Ramos (cell line): ENCODE measurements around the gene IL3RA.
"Not testable (repeated sequence)": the region's sequence is repeated elsewhere in the genome, so short reads cannot be mapped to it uniquely, and the experiment has no call there.

Source experiments
- in situ Hi-C: fragments of 300-500 bp; cut with MboI; formaldehyde crosslinking; loops from one replicate; pipeline ENCODE4 v1.14.3; 2022; ENCODE audit warnings: low sequenced_read_pairs; ENCODE audit not compliant: unreplicated experiment

The IL3RA gene

DNA sequence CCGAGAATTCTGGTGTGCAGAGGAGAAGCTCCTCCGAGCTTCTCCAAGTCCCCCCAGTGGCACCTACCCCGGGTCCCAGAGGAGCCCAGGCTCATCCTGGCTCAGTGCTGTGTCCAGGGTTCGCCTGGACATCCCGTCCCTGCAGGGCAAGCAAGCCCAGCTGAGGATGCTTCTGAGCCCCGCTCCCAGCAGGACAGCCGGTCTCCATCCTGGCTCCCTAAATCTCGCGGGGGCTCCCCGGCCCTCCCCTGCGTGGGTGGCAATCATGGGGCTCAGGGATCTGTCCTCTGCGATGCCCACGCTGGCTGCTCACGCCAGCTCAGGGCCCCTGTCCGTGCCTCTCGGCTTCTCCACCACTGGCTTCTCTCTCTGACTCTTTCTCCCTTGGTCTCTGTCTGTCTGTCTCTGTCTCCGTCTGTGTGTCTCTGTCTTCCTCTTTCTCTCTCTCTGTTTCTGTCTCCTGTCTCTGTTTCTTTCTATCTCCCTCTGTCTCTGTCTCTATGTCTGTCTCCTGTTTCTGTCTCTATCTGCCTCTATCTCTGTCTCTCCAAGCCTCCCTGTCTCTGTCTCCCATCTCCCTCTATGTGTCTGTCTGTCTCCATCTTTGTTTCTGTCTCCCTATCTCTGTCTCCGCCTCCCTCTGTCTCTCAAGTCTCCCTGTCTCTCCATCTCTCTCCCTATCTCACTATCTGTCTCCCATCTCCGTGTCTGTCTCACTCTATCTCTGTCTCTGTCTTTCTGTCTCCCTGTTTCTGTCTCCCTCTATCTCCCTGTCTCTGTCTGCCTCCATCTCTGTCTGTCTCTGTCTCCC is 83.2 kb downstream of the IL3RA start:
- in situ Hi-C loops, result no loop called here

- in situ Hi-C loops, result no loop called here
Measured at GRCh38 chrX:1420371-1420770, 83.8 kb downstream of the IL3RA start.

GRCh38 chrX:1421433-1422134 is 85.0 kb downstream of the IL3RA start:
- in situ Hi-C loops, result no loop called here

DNA sequence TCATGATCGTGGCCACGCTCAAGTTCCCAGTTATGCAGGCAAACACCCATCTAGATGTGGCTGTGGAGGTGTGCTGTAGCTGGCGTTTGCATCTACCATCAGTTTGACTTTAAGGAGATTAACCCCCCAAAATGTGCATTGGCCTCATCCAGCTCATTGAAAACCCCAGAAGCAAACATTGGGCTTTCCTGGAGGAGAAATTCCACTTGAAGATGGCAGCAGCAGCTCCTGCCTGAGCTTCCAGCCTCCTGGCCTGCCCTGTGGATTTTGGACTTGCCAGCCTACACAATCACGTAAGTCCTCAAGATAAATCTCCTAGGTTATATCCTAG is 85.5 kb downstream of the IL3RA start:
- in situ Hi-C loops, result no loop called here

GRCh38 chrX:1423215-1423614 is 86.6 kb downstream of the IL3RA start:
- in situ Hi-C loops, result no loop called here

DNA sequence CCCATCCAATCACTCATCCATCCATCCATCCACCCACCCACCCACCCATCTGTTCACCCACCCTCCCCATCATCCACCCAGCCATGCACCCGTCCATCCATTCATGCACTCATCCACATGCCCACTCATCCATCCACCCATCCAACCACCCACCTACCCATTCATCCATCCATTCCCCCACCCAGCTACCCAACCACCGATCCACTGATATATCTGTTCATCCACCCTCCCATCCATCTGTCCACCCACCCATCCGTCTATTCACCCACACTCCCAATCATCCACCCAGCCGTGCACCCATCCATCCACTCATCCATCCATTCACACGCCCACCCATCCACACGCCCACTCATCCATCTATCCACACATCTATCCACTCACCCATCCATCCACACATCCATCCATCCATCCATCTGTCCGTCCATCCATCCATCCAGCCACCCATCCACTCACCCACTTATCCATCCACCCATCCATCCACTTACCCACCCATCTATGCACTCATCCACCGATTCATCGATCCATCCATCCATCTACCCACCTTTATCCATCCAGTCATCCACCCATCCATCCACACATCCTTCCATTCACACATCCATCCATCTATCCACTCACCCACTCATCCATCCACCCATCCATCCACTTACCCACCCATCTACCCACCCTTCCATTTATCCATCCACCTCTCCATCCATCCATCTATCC is 87.7 kb downstream of the IL3RA start:
- in situ Hi-C loops, result no loop called here

DNA sequence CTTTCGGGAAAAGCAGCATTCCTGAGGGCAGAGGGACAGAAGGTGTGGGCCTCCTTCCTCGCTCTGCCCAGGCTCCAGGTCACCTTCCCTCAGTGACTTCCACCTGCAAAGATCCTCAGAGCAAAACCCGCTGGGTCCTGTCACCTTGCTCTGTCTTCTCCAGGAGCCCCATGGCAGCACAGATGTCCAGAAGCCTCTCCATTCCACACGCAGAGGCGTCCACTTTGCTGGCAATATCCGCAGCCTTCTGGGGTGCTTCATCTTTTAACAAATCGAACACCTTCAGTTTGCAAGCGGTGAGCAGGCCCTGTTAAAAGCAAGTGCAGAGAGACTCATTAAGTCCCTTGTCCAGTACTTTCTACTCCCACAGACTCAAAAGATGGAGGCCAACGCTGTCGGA is 88.8 kb downstream of the IL3RA start:
- in situ Hi-C loops, result no loop called here

DNA sequence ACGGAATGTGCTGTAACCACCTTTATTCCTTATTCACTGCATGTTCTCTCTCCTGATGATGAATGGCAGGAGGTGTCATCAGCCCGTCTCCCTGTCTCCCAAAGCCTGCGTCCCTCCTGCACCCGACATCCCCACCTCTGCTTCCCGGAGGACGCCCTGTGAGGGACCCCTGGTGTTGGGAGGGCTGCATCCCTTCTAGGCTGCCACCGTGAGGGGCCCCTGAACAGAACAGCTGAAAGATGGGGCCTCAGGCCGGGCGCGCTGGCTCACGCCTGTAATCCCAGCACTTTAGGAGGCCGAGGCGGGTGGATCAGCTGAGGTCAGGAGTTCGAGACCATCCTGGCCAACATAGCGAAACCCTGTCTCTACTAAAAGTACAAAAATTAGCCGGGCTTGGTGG is 89.7 kb downstream of the IL3RA start:
- in situ Hi-C loops, result not testable (repeated sequence)

DNA sequence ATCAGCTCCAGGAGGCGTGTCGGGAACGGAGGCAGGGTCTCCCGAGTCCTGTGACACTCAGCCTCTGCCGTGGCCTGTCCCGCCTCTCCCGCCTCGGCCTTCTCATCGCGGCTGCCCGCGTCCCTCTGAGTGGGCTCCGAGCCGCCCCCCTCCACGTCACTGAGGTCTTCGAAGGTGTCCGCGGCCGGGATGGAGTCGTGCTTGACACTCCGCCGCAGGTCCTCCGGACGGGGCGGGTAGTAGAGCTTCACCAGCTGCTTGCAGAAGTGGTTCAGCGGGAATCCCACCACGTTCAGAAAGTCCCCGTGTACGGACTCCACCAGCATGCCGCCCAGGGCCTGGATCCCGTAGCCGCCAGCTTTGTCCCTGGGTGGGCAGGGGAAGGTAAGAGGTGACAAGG is 91.2 kb downstream of the IL3RA start:
- in situ Hi-C loops, result no loop called here

DNA sequence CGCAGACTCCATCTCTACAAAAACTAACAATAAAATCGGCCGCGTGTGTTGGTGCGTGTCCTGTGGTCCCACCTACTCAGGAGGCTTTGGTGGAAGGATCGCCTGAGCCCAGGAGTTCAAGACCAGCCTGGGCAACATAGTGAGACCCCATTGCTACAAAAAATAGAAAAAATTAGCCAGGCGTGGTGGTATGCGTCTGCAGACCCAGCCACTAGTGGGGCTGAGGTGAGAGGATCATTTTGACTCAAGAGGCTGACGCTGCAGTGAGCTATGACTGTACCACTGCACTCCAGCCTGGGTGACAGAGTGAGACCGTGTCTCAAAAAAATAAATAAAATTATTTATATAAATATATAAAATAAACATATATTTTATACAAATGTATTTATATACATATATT is 93.9 kb downstream of the IL3RA start:
- in situ Hi-C loops, result no loop called here
